ENCODE results near the gene MECR. TPM values are rescaled to one million over a fixed set of nuclear protein-coding genes. Genes with fewer than 3 reads are reported as not detected.

Gene MECR
- total and polyA plus RNA-seq, 10 of the 15 experiments (the other 5 are each of a cell fraction or from before 2014, with no cell fraction given) = 7.6 to 66.3 (median 38.7) TPM

DNA sequence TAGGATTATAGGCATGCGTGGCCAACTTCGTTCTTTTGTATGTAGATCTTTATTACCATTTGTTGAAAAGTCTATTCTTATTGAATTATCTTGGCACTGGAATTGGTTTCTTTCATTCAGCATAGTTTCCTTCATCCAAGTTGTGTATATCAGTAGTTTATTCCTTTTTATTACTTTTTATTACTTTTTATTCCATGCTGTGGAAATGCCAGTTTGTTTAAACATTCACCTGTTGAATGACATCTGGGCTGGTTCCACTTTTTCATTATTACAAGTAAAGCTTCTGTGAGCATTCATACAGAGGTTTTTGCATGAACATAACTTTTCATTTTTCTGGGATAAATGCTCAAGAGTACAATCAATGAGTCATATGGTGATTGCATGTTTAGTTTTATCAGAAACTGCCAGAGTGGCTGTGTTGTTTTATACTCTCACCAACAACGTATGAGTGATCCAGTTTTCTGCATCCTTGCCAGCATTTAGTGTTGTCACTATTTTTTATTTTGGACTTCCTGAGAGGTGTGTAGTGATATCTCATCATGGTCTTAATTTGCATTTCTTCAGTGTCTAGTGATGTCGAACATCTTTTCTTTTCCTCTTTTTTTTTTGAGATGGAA lies 34.1 kb upstream of the MECR start:
- Histone ChIP-seq H4K20me1 (ENCODE audit: control insufficient read depth, insufficient read depth) (no peaks in the 10 kb centered on the region), H3K79me2 (ENCODE audit: control insufficient read depth, insufficient read depth, low read length) (no peaks in the 10 kb centered on the region), H3K27me3 (replicated peaks in 1 of 2; ENCODE audit: control insufficient read depth in 2 of 2, insufficient read depth in 2 of 2, low read length in 1 of 2) (peaks cover 2 to 5% of the 10 kb centered on the region in 2 experiments; a peak in 1 of 4 replicates), H2AFZ (ENCODE audit: control insufficient read depth, low read depth, low read length) (no peak overlapping the region), H3K4me1 (ENCODE audit: control insufficient read depth, insufficient read depth, low read length) (no peaks in the 10 kb centered on the region), H3K4me3 (no peak overlapping the region), H3K4me2 (ENCODE audit: control insufficient read depth, insufficient read depth) (no peak overlapping the region), H3K9ac (ENCODE audit: control insufficient read depth, insufficient read depth, low read length) (no peak overlapping the region), H3K9me3 (replicated peaks; ENCODE audit: control insufficient read depth, insufficient read depth, low read length) (no peaks in the 10 kb centered on the region), H3K36me3 (ENCODE audit: control insufficient read depth in 2 of 2, insufficient read depth in 2 of 2, low read length in 1 of 2) (no peaks in the 10 kb centered on the region), H3K27ac (ENCODE audit: control insufficient read depth, insufficient read depth) (no peak overlapping the region)
- POLR2A ChIA-PET = no interaction called here
- SMC1A ChIA-PET (ENCODE audit: uncharacterized antibody, unreplicated experiment) = no interaction called here
- WGBS (ENCODE audit: insufficient coverage, insufficient replicate concordance, low lambda C conversion rate, missing lambda C conversion rate) = 27% methylated on average over 4 of the region's 4 CpGs
- TF ChIP-seq RAD21 (IDR thresholded peaks at IDR 0.05; ENCODE audit: insufficient read depth, low read depth, low read length) (no peak), NFIC (IDR thresholded peaks at IDR 0.05; ENCODE audit: low read depth, low read length) (no peak), CBX5 (IDR thresholded peaks at IDR 0.05; ENCODE audit: low read depth) (no peak), NR2F1 (conservative IDR thresholded peaks at IDR 0.05) (no peak), TARDBP (IDR thresholded peaks at IDR 0.05; ENCODE audit: borderline replicate concordance) (no peak), WRNIP1 (IDR thresholded peaks at IDR 0.05; ENCODE audit: borderline replicate concordance, low read depth, low read length) (no peak), KDM1A (IDR thresholded peaks at IDR 0.05; ENCODE audit: borderline replicate concordance) (no peak)
- TF ChIP-seq, protein P1, sequence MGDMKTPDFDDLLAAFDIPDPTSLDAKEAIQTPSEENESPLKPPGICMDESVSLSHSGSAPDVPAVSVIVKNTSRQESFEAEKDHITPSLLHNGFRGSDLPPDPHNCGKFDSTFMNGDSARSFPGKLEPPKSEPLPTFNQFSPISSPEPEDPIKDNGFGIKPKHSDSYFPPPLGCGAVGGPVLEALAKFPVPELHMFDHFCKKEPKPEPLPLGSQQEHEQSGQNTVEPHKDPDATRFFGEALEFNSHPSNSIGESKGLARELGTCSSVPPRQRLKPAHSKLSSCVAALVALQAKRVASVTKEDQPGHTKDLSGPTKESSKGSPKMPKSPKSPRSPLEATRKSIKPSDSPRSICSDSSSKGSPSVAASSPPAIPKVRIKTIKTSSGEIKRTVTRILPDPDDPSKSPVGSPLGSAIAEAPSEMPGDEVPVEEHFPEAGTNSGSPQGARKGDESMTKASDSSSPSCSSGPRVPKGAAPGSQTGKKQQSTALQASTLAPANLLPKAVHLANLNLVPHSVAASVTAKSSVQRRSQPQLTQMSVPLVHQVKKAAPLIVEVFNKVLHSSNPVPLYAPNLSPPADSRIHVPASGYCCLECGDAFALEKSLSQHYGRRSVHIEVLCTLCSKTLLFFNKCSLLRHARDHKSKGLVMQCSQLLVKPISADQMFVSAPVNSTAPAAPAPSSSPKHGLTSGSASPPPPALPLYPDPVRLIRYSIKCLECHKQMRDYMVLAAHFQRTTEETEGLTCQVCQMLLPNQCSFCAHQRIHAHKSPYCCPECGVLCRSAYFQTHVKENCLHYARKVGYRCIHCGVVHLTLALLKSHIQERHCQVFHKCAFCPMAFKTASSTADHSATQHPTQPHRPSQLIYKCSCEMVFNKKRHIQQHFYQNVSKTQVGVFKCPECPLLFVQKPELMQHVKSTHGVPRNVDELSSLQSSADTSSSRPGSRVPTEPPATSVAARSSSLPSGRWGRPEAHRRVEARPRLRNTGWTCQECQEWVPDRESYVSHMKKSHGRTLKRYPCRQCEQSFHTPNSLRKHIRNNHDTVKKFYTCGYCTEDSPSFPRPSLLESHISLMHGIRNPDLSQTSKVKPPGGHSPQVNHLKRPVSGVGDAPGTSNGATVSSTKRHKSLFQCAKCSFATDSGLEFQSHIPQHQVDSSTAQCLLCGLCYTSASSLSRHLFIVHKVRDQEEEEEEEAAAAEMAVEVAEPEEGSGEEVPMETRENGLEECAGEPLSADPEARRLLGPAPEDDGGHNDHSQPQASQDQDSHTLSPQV (IDR thresholded peaks at IDR 0.05) = no peak
- TF ChIP-seq, protein P2, sequence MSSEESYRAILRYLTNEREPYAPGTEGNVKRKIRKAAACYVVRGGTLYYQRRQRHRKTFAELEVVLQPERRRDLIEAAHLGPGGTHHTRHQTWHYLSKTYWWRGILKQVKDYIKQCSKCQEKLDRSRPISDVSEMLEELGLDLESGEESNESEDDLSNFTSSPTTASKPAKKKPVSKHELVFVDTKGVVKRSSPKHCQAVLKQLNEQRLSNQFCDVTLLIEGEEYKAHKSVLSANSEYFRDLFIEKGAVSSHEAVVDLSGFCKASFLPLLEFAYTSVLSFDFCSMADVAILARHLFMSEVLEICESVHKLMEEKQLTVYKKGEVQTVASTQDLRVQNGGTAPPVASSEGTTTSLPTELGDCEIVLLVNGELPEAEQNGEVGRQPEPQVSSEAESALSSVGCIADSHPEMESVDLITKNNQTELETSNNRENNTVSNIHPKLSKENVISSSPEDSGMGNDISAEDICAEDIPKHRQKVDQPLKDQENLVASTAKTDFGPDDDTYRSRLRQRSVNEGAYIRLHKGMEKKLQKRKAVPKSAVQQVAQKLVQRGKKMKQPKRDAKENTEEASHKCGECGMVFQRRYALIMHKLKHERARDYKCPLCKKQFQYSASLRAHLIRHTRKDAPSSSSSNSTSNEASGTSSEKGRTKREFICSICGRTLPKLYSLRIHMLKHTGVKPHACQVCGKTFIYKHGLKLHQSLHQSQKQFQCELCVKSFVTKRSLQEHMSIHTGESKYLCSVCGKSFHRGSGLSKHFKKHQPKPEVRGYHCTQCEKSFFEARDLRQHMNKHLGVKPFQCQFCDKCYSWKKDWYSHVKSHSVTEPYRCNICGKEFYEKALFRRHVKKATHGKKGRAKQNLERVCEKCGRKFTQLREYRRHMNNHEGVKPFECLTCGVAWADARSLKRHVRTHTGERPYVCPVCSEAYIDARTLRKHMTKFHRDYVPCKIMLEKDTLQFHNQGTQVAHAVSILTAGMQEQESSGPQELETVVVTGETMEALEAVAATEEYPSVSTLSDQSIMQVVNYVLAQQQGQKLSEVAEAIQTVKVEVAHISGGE (CRISPR knock-in tag; IDR thresholded peaks at IDR 0.05) = no peak
- TF ChIP-seq, protein P3, sequence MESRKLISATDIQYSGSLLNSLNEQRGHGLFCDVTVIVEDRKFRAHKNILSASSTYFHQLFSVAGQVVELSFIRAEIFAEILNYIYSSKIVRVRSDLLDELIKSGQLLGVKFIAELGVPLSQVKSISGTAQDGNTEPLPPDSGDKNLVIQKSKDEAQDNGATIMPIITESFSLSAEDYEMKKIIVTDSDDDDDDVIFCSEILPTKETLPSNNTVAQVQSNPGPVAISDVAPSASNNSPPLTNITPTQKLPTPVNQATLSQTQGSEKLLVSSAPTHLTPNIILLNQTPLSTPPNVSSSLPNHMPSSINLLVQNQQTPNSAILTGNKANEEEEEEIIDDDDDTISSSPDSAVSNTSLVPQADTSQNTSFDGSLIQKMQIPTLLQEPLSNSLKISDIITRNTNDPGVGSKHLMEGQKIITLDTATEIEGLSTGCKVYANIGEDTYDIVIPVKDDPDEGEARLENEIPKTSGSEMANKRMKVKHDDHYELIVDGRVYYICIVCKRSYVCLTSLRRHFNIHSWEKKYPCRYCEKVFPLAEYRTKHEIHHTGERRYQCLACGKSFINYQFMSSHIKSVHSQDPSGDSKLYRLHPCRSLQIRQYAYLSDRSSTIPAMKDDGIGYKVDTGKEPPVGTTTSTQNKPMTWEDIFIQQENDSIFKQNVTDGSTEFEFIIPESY (IDR thresholded peaks at IDR 0.05) = no peak
- TF ChIP-seq, protein P4, sequence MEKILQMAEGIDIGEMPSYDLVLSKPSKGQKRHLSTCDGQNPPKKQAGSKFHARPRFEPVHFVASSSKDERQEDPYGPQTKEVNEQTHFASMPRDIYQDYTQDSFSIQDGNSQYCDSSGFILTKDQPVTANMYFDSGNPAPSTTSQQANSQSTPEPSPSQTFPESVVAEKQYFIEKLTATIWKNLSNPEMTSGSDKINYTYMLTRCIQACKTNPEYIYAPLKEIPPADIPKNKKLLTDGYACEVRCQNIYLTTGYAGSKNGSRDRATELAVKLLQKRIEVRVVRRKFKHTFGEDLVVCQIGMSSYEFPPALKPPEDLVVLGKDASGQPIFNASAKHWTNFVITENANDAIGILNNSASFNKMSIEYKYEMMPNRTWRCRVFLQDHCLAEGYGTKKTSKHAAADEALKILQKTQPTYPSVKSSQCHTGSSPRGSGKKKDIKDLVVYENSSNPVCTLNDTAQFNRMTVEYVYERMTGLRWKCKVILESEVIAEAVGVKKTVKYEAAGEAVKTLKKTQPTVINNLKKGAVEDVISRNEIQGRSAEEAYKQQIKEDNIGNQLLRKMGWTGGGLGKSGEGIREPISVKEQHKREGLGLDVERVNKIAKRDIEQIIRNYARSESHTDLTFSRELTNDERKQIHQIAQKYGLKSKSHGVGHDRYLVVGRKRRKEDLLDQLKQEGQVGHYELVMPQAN (conservative IDR thresholded peaks at IDR 0.05) = no peak
- in situ Hi-C loops (cut with MboI) (no loop called here), intact Hi-C loops (cut with micrococcal nuclease; ENCODE audit: unreplicated experiment) (loop anchor here (1.0 kb wide), 1 partner anchor 17 kb away; no protein-coding TSS in a partner anchor)
- ATAC-seq = no peak
- BruUV-seq (replicated peaks) = no TSS peak
- CTCF ChIA-PET = no interaction called here
- FAIRE-seq = no peak
- DNase-seq (ENCODE audit: low read depth, low spot score) = no peak
- RAD21 ChIA-PET (ENCODE audit: unreplicated experiment) = no interaction called here
